HEK293T (cell line): Measurements from ENCODE around the gene NME7.

Source experiments
- CTCF ChIA-PET: fragments of 350-600 bp; formaldehyde crosslinking; extraction: SDS; loops from one replicate; lab custom pipeline; 2021; ENCODE audit warnings: antibody characterized with exemption, inconsistent platforms; lab: Yijun Ruan, JAX
- POLR2A ChIA-PET: fragments of 350-600 bp; formaldehyde crosslinking; extraction: SDS; loops from one replicate; lab custom pipeline; 2020; ENCODE audit warnings: antibody characterized with exemption, inconsistent platforms; lab: Yijun Ruan, JAX
- DNase-seq: peaks from one replicate; pipeline ENCODE4 v3.0.0; 2012; ENCODE audit warnings: mixed read lengths; ENCODE audit errors: extremely low spot score
- ARNT ChIP-seq: fragments of 450-650 bp; IDR thresholded peaks from 2 replicates; pipeline ENCODE4 v1.6.1; 2017; ENCODE audit warnings: mild to moderate bottlenecking
- BHLHE40 ChIP-seq: fragments of 450-650 bp; IDR thresholded peaks from 2 replicates; pipeline ENCODE4 v1.6.1; 2016; ENCODE audit warnings: mild to moderate bottlenecking, moderate library complexity, borderline replicate concordance
- CTBP1 ChIP-seq: fragments of 450-650 bp; IDR thresholded peaks from 2 replicates; pipeline ENCODE4 v1.6.1; 2016; ENCODE audit warnings: borderline replicate concordance
- ELF4 ChIP-seq: fragments of 450-650 bp; IDR thresholded peaks from 2 replicates; pipeline ENCODE4 v1.6.1; 2017; ENCODE audit warnings: antibody characterized with exemption
- FOXA1 ChIP-seq: fragments of 450-650 bp; IDR thresholded peaks from 2 replicates; pipeline ENCODE4 v1.6.1; 2016; ENCODE audit warnings: mild to moderate bottlenecking
- FOXK2 ChIP-seq: fragments of 450-650 bp; IDR thresholded peaks from 2 replicates; pipeline ENCODE4 v1.6.1; 2016; ENCODE audit warnings: mild to moderate bottlenecking
- FOXM1 ChIP-seq: fragments of 450-650 bp; IDR thresholded peaks from 2 replicates; pipeline ENCODE4 v1.6.1; 2017; ENCODE audit warnings: mild to moderate bottlenecking, borderline replicate concordance
- HDGF ChIP-seq: fragments of 450-650 bp; IDR thresholded peaks from 2 replicates; pipeline ENCODE4 v1.6.1; 2017; ENCODE audit warnings: antibody characterized with exemption, borderline replicate concordance
- L3MBTL2 ChIP-seq: fragments of 450-650 bp; conservative IDR thresholded peaks from 2 replicates; pipeline ENCODE4 v1.6.1; 2016; ENCODE audit warnings: mild to moderate bottlenecking
- LEF1 ChIP-seq: fragments of 450-650 bp; IDR thresholded peaks from 2 replicates; pipeline ENCODE4 v1.6.1; 2017; ENCODE audit warnings: mild to moderate bottlenecking, borderline replicate concordance
- NFRKB ChIP-seq: fragments of 450-650 bp; IDR thresholded peaks from 2 replicates; pipeline ENCODE4 v1.6.1; 2016; ENCODE audit warnings: mild to moderate bottlenecking, moderate library complexity
- SP1 ChIP-seq: fragments of 450-650 bp; IDR thresholded peaks from 2 replicates; pipeline ENCODE4 v1.6.1; 2017
- SUZ12 ChIP-seq: fragments of 450-650 bp; IDR thresholded peaks from 2 replicates; pipeline ENCODE4 v1.6.1; 2016; ENCODE audit warnings: mild to moderate bottlenecking
- TARDBP ChIP-seq: fragments of 450-650 bp; IDR thresholded peaks from 2 replicates; pipeline ENCODE4 v1.6.1; 2016
- ZNF384 ChIP-seq: fragments of 450-650 bp; IDR thresholded peaks from 2 replicates; pipeline ENCODE4 v1.6.1; 2016
- TF ChIP-seq, protein P1 (sequence below): fragments of 450-650 bp; IDR thresholded peaks from 2 replicates; pipeline ENCODE4 v1.6.1; 2016

NME7 gene

DNA sequence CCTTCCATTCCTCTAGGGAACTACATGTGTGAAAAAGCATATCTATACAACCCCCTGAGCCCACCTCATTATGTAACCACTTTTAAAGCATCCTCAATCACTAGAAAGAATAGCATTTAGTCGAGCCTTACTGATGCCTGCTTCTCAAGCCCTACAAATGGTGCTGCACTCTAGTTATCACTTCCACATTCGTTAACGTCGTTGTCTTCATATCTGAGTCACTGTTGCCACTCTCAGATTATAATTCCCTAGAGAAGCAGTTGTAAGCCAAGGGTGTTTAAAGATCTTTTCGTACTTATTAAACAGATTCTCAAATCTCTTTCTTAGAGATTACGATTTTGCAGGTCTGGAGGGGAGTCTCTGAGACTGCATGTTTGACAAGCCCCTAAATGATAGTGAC is 244.6 kb downstream of the NME7 start:
- POLR2A ChIA-PET, result no interaction called here
- DNase-seq, result no peak
- no peak for TF ChIP-seq SUZ12
- TF ChIP-seq NFRKB, result no peak
- TF ChIP-seq, protein P1, sequence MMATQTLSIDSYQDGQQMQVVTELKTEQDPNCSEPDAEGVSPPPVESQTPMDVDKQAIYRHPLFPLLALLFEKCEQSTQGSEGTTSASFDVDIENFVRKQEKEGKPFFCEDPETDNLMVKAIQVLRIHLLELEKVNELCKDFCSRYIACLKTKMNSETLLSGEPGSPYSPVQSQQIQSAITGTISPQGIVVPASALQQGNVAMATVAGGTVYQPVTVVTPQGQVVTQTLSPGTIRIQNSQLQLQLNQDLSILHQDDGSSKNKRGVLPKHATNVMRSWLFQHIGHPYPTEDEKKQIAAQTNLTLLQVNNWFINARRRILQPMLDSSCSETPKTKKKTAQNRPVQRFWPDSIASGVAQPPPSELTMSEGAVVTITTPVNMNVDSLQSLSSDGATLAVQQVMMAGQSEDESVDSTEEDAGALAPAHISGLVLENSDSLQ, result no peak
- no peak for TF ChIP-seq HDGF
- TF ChIP-seq ARNT, result no peak
- no peak for TF ChIP-seq BHLHE40
- TF ChIP-seq TARDBP, result no peak
- TF ChIP-seq FOXM1, result no peak
- TF ChIP-seq ZNF384, result no peak
- TF ChIP-seq FOXA1, result no peak
- no peak for TF ChIP-seq L3MBTL2
- no peak for TF ChIP-seq SP1
- no peak for TF ChIP-seq CTBP1
- no peak for TF ChIP-seq FOXK2
- CTCF ChIA-PET, result no interaction called here

DNA sequence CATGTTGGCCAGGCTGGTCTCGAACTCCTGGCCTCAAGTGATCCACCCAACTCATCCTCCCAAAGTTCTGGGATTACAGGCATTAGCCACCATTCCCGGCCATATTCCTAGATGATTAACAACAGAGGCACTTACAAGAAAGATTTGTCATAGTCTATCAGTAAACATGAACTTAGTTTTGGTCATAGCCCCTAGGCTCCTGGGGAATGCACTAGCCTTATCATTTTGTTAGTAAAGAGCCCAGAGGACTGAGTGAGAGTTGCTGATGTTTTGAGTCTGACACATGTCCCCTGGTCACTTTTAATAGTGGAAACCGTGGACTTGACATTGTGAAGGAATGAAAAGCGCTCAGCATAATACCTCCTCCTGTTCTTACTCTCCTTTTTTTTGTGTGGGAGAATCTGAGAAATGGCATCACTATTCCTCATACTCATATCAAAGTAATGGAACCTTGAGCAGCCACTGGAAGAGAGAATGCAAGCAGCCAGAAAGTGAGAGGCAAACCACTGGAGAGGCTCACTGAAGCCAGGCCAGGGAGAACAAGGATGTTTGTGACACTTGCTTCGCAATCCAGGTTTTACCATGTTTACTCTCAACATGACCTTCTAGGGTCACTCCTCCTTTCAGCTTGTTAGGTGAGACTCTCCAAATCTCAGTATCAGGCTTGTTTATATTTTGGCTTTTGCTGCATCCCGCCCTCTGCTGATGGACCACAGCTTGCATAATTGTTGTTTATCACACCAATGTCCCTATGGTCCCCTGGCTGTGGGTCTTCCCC is 246.3 kb downstream of the NME7 start:
- POLR2A ChIA-PET, result no interaction called here
- CTCF ChIA-PET, result no interaction called here
- DNase-seq, result no peak
- TF ChIP-seq TARDBP (no peak), CTBP1 (no peak), FOXM1 (no peak), NFRKB (no peak), SUZ12 (no peak), BHLHE40 (no peak), ZNF384 (no peak), FOXK2 (no peak), SP1 (no peak), FOXA1 (no peak), L3MBTL2 (no peak), ELF4 (no peak)

DNA sequence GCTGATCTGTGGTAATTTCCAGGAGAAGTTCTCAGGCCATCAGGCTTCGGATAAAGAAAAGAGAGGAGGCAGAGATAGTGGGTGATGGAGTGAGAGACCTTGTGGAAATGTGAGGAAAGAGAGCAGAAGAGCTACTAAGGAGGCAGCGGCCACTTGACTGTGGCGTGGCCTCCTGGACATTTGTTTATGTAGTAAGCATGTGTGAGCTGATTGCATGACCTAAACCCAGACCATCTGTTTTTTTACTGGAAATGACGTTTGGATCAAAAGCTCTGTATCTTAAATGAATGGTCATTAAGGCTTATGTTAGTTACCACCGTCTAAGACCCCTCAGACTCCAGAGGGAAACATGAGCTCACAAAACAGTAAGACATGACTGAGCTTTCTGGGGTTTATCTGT is 247.5 kb downstream of the NME7 start:
- no peak for DNase-seq
- POLR2A ChIA-PET, result no interaction called here
- no peak for TF ChIP-seq ARNT
- no peak for TF ChIP-seq ELF4
- CTCF ChIA-PET, result interaction anchor here (0.6 to 0.9 kb wide), 2 partner anchors 229 to 516 kb away, joined by 4 to 8 read pairs; no protein-coding TSS in a partner anchor

DNA sequence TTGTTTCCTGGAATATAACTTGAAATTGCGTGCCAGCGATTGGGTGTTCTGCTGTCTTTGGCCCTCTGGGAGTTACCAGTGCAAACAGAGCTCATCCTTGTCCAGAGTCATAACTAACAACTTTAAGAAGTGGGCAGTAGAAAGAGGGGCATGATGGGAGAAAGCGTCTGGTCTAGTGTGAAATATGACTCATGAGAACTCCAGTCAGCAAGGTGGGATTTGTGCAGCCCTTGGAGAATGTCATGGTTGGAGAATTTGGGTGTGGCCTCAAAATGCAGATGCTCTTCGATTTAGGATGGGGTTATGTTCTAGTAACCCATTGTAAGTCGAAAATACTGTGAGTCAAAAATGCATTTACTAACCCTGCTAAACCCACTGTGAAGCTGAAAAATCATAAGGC is 248.2 kb downstream of the NME7 start:
- ChIA-PET CTCF (interaction anchor here (0.6 kb wide), 1 partner anchor 515 kb away, joined by 8 read pairs; no protein-coding TSS in a partner anchor), POLR2A (interaction anchor here (2.4 kb wide), 1 partner anchor 12 kb away, joined by 8 read pairs; no protein-coding TSS in a partner anchor)
- no peak for DNase-seq
- no peak for TF ChIP-seq ZNF384

DNA sequence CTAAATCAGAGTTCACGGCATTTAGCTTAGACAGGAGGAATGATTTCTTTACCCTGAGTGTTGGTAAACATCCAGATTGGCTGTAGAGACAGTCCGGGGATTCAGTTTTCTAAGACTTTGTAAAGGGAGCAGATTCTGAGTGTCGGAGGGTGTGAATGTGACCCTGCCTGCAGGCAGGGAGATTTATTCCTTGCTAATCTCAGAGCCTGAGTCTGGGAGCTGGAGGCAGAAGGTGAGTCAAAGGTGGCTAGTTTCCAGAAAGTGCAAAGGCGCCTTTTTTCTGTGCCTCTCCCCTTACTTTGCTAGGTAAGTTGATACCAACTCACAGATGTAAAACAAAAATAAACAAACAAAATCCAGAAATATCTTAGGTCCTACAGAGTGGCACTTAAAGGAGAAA is 249.4 kb downstream of the NME7 start:
- TF ChIP-seq ZNF384, result no peak
- TF ChIP-seq NFRKB, result no peak
- TF ChIP-seq SUZ12, result no peak
- TF ChIP-seq FOXK2, result no peak
- TF ChIP-seq, protein P1, result no peak
- TF ChIP-seq FOXA1, result no peak
- TF ChIP-seq HDGF, result no peak
- TF ChIP-seq BHLHE40, result no peak
- no peak for TF ChIP-seq ELF4
- no peak for TF ChIP-seq TARDBP
- TF ChIP-seq CTBP1, result no peak
- TF ChIP-seq L3MBTL2, result no peak
- TF ChIP-seq LEF1, result no peak
- no peak for TF ChIP-seq FOXM1
- CTCF ChIA-PET, result interaction anchor here (1.8 kb wide), 1 partner anchor 10 kb away, joined by 5 read pairs; no protein-coding TSS in a partner anchor
- DNase-seq, result no peak
- POLR2A ChIA-PET, result interaction anchor here (1.2 to 2.4 kb wide), 2 partner anchors 11 to 12 kb away, joined by 3 to 8 read pairs; no protein-coding TSS in a partner anchor

DNA sequence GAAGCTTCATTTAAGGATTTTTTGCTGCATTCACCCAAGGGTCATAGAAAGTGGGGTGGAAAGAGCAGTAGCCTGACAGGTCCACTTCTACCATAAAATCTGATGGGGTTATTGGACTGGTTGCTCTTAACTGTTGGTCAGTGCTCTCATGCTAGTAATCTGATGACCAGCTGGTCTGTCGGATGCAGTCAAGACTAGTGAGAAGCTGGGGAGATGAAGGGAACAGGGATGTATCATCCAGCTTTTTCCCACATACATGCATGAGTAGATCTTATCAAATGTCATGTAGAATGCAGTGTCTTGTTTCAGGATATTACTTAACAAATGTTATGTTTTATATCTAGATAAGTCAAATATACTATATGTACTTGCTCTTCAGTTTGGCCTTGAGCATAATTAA is 250.0 kb downstream of the NME7 start:
- ChIA-PET CTCF (interaction anchor here (1.8 kb wide), 1 partner anchor 9 kb away, joined by 5 read pairs; no protein-coding TSS in a partner anchor), POLR2A (interaction anchor here (1.2 to 2.4 kb wide), 2 partner anchors 10 to 12 kb away, joined by 3 to 8 read pairs; no protein-coding TSS in a partner anchor)
- TF ChIP-seq FOXK2 (no peak), NFRKB (no peak), ZNF384 (no peak), SP1 (no peak), ELF4 (no peak), TARDBP (no peak), SUZ12 (no peak)
- TF ChIP-seq, protein P1, result no peak
- DNase-seq, result no peak
